Esophagus mucosa (tissue), 1 donor: ENCODE data around the gene RELCH. TPM values are rescaled to one million over a fixed set of nuclear protein-coding genes. Genes with fewer than 3 reads are reported as not detected.

Source experiments
- ATAC-seq: fragments of 200-7000 bp; cut with Tn5 transposase; one replicate; pipeline ENCODE4 v1.9.1; 2020
- total RNA-seq: library from RNA; stranded (reverse); gene quantifications from one replicate; pipeline ENCODE4 v1.2.4, GENCODE V29; 2023
- donor health status: DM: yes; HTN: yes; CAD: no.

RELCH gene
- total RNA-seq, 1 donor from 2014 or later, result 54.4 TPM

GRCh38 chr18:62339106-62339988, 152.3 kb downstream of the RELCH start:
- ATAC-seq, result peak; percentile 40

GRCh38 chr18:62340996-62341395, 153.9 kb downstream of the RELCH start:
- ATAC-seq, result no peak

- no peak for ATAC-seq
These were observed 154.4 kb downstream of the RELCH start for GRCh38 chr18:62341473-62341872.

DNA sequence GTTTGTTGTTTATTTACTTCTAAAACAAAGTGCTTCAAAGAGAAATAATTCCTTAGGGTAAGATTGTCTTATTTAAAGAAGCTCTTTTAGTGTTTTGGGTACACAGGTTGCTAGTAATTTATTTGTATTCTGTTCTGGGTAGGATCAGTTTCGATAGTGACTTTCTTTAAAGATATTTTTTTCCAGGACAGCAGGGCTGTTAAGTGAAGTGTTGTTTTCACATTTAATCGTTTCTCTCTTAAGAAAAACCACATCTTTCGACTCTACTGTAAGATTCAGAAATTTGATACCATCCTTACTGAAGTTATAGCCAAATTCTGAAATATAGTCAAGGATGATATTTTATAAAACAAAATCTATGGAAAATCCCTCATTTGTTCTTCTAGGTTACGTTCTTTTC, 155.8 kb downstream of the RELCH start:
- ATAC-seq, result no peak

- no peak for ATAC-seq
These were observed 156.3 kb downstream of the RELCH start for GRCh38 chr18:62343316-62343715.

DNA sequence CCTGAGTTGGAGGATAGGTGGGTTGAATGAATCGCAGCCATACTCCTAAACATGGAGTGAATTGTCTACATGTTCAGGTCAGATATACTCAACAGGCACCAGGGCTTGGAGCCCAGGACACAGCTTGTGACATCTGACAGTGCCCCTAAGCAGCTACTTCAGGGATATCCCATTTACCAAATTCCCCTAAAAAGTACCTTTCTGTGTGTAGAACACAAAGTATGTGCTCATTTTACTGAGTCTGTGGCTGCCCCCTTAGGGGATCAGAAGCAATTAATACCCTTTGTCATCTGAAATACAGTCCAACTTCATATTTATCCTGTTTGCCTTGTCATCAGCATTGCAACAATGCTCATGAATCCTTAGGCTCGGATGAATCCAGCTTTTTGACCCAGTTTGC, 158.9 kb downstream of the RELCH start:
- no peak for ATAC-seq

DNA sequence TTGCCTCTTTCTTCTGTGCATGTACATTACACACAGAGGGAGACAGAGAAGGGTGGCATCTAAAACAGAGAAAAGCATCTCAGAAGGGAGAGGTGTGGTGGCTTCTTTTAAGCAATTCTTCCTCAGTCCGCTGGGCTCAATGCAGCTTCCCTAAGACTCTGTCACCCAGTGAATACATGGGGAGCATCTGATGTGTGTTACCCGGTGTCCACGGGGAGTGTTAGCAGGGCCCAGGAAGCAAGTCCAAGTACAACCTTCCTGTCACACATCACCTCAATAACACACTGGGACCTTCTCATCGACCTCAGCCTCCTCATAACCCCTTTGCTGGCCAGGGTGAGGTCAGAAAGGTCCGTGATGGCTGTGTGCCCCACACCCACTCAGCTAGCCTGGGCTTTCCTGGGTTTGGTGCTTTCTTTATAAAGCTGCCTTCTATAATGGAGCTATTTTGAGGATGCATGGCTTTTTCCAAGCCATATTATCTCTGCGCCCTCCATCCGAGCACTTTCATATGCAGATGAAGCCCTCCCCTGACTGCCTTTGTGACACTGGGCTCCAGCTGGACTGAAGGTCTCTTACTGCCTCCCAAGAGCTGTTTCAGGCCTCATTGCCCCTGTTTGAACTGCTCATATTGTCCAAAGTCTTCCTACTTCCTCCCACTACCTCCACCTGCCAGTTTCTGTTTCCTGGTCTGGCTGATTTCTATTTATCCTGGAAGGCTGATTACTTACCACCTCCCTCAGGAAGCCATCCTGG, 159.5 kb downstream of the RELCH start:
- ATAC-seq, result no peak

DNA sequence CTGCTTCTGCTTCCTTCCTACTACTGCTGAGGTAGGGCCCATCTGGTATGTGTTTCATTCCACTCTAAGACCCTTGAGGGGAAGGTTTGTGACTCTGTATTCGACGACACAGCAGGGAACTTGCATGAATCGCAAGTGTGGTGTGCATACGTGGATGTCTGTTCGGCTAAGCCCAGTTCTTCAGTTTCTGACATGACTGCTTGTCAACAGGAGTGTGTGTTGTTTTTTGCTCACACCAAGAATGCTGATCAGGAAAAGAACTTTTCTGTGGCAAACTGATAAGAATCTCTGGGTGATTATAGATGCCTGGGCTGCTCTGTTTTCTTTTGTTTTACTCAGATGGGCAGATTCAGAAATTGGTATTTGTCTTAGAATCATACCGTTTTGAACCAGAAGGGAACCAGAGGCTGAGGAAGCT, 160.0 kb downstream of the RELCH start:
- no peak for ATAC-seq

DNA sequence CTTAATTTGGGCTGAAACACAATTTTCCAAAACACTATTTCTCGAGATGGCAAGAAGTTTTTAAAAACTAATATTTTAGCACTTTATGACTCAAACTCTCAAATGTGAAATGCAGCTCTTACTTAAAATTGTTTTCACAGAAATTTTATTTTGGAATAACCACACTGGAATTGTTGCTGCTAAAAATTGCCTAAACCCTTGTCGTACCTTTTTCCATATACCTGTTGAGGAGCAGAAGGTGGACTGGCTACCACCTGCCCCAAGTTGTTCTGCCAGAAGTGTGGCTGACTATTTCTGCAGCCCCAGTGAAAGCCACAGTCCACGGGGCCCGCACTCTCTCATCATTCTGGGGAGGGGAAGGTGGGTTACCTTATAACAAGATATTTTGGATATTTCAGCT, 161.4 kb downstream of the RELCH start:
- no peak for ATAC-seq

GRCh38 chr18:62353170-62353569, 166.1 kb downstream of the RELCH start:
- no peak for ATAC-seq

- ATAC-seq, result no peak
These were observed 167.1 kb downstream of the RELCH start for GRCh38 chr18:62354151-62354550.

GRCh38 chr18:62357079-62357719, 170.1 kb downstream of the RELCH start:
- no peak for ATAC-seq

Other genes with a start within 250 kb of the RELCH start
- gene PIGN, start 199 bp upstream of the RELCH start, total RNA-seq, result 37.1 TPM
- 5.7 TPM for gene TNFRSF11A, start 138.1 kb downstream of the RELCH start, total RNA-seq